Measurements from ENCODE around the gene GNG7.
A peak's percentile ranks its signal among the peaks of the same experiment; 100 is the strongest.
"Not testable (repeated sequence)": the region's sequence is repeated elsewhere in the genome, so short reads cannot be mapped to it uniquely, and the experiment has no call there.

GNG7 gene

GRCh38 chr19:2668175-2668763 is 34.2 kb downstream of the GNG7 start:
- peak overlapping the region; percentile 64 for H3K4me2 ChIP-seq (ENCODE audit: low read length)

GRCh38 chr19:2667349-2667748 is 35.1 kb downstream of the GNG7 start:
- H3K4me1 ChIP-seq (ENCODE audit: low read length) = peaks cover 18% of the 10 kb centered on the region
- H3K9ac ChIP-seq (ENCODE audit: low read length); H3K4me3 ChIP-seq (ENCODE audit: low read length); H3K79me2 ChIP-seq (ENCODE audit: low read length); H3K27ac ChIP-seq (ENCODE audit: low read length); H3K27me3 ChIP-seq (ENCODE audit: low read depth, low read length); H3K9me3 ChIP-seq (ENCODE audit: insufficient read depth, low read length); H2AFZ ChIP-seq (ENCODE audit: low read depth, low read length); H3K4me2 ChIP-seq (ENCODE audit: low read length); H4K20me1 ChIP-seq (ENCODE audit: insufficient read depth, low read length); H3K36me3 ChIP-seq (replicated peaks; ENCODE audit: low read depth, low read length): not testable (repeated sequence)

More at GRCh38 chr19:2668175-2668763, 34.2 kb downstream of the GNG7 start:
- Histone ChIP-seq H2AFZ (ENCODE audit: low read depth, low read length) (peak overlapping the region; percentile 26), H3K9me3 (ENCODE audit: insufficient read depth, low read length) (no peaks in the 10 kb centered on the region), H4K20me1 (ENCODE audit: insufficient read depth, low read length) (no peaks in the 10 kb centered on the region), H3K4me3 (ENCODE audit: low read length) (peak overlapping the region; percentile 47), H3K27me3 (ENCODE audit: low read depth, low read length) (peaks cover 5% of the 10 kb centered on the region; the same call in 1 of the 2 replicates), H3K36me3 (replicated peaks; ENCODE audit: low read depth, low read length) (no peaks in the 10 kb centered on the region), H3K27ac (ENCODE audit: low read length) (no peak overlapping the region), H3K4me1 (ENCODE audit: low read length) (peaks cover 18% of the 10 kb centered on the region), H3K9ac (ENCODE audit: low read length) (no peak overlapping the region; the same call in 1 of the 2 replicates), H3K79me2 (ENCODE audit: low read length) (no peaks in the 10 kb centered on the region)
- TF ChIP-seq EZH2phosphoT487 (IDR thresholded peaks at IDR 0.05; ENCODE audit: low read depth) (no peak), CTCF (IDR thresholded peaks at IDR 0.05; ENCODE audit: low read depth, low read length) (no peak)

- Histone ChIP-seq H3K27me3 (ENCODE audit: low read depth, low read length) (peaks cover 5% of the 10 kb centered on the region; the same call in 1 of the 2 replicates), H3K4me2 (ENCODE audit: low read length) (no peak overlapping the region), H4K20me1 (ENCODE audit: insufficient read depth, low read length) (no peaks in the 10 kb centered on the region), H3K9me3 (ENCODE audit: insufficient read depth, low read length) (no peaks in the 10 kb centered on the region), H3K79me2 (ENCODE audit: low read length) (no peaks in the 10 kb centered on the region), H3K27ac (ENCODE audit: low read length) (no peak overlapping the region), H3K4me3 (ENCODE audit: low read length) (no peak overlapping the region), H3K9ac (ENCODE audit: low read length) (no peak overlapping the region), H3K36me3 (replicated peaks; ENCODE audit: low read depth, low read length) (no peaks in the 10 kb centered on the region), H3K4me1 (ENCODE audit: low read length) (peaks cover 18% of the 10 kb centered on the region), H2AFZ (ENCODE audit: low read depth, low read length) (no peak overlapping the region)
- TF ChIP-seq CTCF (IDR thresholded peaks at IDR 0.05; ENCODE audit: low read depth, low read length) = no peak
- no peak for TF ChIP-seq EZH2phosphoT487 (IDR thresholded peaks at IDR 0.05; ENCODE audit: low read depth)
Measured at GRCh38 chr19:2666344-2666994, 36.0 kb downstream of the GNG7 start.

- Histone ChIP-seq H4K20me1 (ENCODE audit: insufficient read depth, low read length) (no peaks in the 10 kb centered on the region), H3K4me2 (ENCODE audit: low read length) (no peak overlapping the region)
- TF ChIP-seq CTCF (IDR thresholded peaks at IDR 0.05; ENCODE audit: low read depth, low read length) (no peak), EZH2phosphoT487 (IDR thresholded peaks at IDR 0.05; ENCODE audit: low read depth) (no peak)
Measured at GRCh38 chr19:2665103-2665502, 37.4 kb downstream of the GNG7 start.

More at GRCh38 chr19:2665103-2665502, 37.4 kb downstream of the GNG7 start:
- Histone ChIP-seq H2AFZ (ENCODE audit: low read depth, low read length) (no peak overlapping the region), H3K27me3 (ENCODE audit: low read depth, low read length) (peaks cover 5% of the 10 kb centered on the region; the same call in 1 of the 2 replicates), H3K4me3 (ENCODE audit: low read length) (no peak overlapping the region), H3K79me2 (ENCODE audit: low read length) (no peaks in the 10 kb centered on the region), H3K9me3 (ENCODE audit: insufficient read depth, low read length) (no peaks in the 10 kb centered on the region), H3K27ac (ENCODE audit: low read length) (no peak overlapping the region), H3K4me1 (ENCODE audit: low read length) (peaks cover 18% of the 10 kb centered on the region), H3K9ac (ENCODE audit: low read length) (no peak overlapping the region), H3K36me3 (replicated peaks; ENCODE audit: low read depth, low read length) (no peaks in the 10 kb centered on the region)
